ENCODE results near the gene KCTD19. TPM values are rescaled to one million over a fixed set of nuclear protein-coding genes. Genes with fewer than 3 reads are reported as not detected.

Gene KCTD19
- total RNA-seq, 1 experiment from 2014 or later, result 1.1 TPM

- H3K27ac Mint-ChIP-seq, result no peak overlapping the region
- no peak for ATAC-seq
These were observed 448 bp downstream of the KCTD19 start for GRCh38 chr16:67326115-67326471.

More at GRCh38 chr16:67326115-67326471, 448 bp downstream of the KCTD19 start:
- peaks cover 3% of the 10 kb centered on the region; the same call in 1 of the 2 replicates for H3K9me3 Mint-ChIP-seq
- H3K4me3 Mint-ChIP-seq, result peak overlapping the region; percentile 83
- peaks cover 62% of the 10 kb centered on the region for H3K27me3 Mint-ChIP-seq (ENCODE audit: low read depth)
- H3K4me1 Mint-ChIP-seq, result peaks cover 3% of the 10 kb centered on the region
- ChIA-PET CTCF (interaction anchor here (0.6 to 4.4 kb wide), 46 partner anchors 13 to 365 kb away, joined by 3 to 74 read pairs (median 6); partner anchors contain the start of genes ATP6V0D1, CES3, FHOD1 and HSD11B2), POLR2A (no interaction called here)
- no peaks in the 10 kb centered on the region for H3K36me3 Mint-ChIP-seq
- no peak for DNase-seq (ENCODE audit: low spot score)
- no peak for TF ChIP-seq ZNF121 (CRISPR knock-in tag; IDR thresholded peaks at IDR 0.05)
- no peak for TF ChIP-seq ATF1 (CRISPR knock-in tag; IDR thresholded peaks at IDR 0.05)
- TF ChIP-seq ZNF423 (CRISPR knock-in tag; IDR thresholded peaks at IDR 0.05), result no peak
- TF ChIP-seq PREB (CRISPR knock-in tag; IDR thresholded peaks at IDR 0.05; ENCODE audit: borderline replicate concordance), result no peak
- no peak for TF ChIP-seq CDX4 (CRISPR knock-in tag; IDR thresholded peaks at IDR 0.05; ENCODE audit: borderline replicate concordance)
- no peak for TF ChIP-seq TEAD4 (CRISPR knock-in tag; IDR thresholded peaks at IDR 0.05)
- no peak for TF ChIP-seq ARID4B (CRISPR knock-in tag; IDR thresholded peaks at IDR 0.05; ENCODE audit: borderline replicate concordance)
- TF ChIP-seq ELF4 (CRISPR knock-in tag; IDR thresholded peaks at IDR 0.05; ENCODE audit: low read depth), result no peak
- TF ChIP-seq GRHL2 (CRISPR knock-in tag; IDR thresholded peaks at IDR 0.05; ENCODE audit: insufficient replicate concordance, severe bottlenecking), result no peak
- TF ChIP-seq NFE2L1 (CRISPR knock-in tag; IDR thresholded peaks at IDR 0.05), result no peak
- TF ChIP-seq ZNF425 (CRISPR knock-in tag; conservative IDR thresholded peaks at IDR 0.05), result no peak
- no peak for TF ChIP-seq ZNF671 (CRISPR knock-in tag; IDR thresholded peaks at IDR 0.05)
- no peak for TF ChIP-seq IRF1 (CRISPR knock-in tag; IDR thresholded peaks at IDR 0.05)
- TF ChIP-seq ZNF232 (CRISPR knock-in tag; IDR thresholded peaks at IDR 0.05), result no peak
- TF ChIP-seq ZNF281 (CRISPR knock-in tag; IDR thresholded peaks at IDR 0.05), result no peak

All from WTC11 (cell line).